ENCODE data around the gene CAMSAP1.

DNA sequence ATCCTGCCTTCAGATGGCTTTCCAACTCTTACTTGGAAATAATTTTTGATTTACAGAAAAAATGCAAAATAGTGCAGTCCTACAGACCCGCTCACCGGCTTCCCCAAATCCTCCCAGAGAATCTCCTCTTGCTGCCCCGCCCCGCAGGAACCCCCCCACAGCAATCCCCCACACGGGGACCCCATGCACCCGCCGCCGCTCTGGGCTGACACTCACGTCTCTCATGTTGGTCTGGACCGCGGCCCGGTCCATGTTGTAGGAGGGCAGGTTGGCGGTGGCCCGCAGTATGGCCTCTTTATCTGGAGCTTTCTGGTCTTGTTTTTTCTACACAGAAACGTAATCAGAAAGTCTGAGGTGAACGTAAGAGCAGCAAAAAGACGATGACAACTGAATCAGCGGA lies 40.2 kb upstream of the CAMSAP1 start:
- TF ChIP-seq POLR2AphosphoS5 (IDR thresholded peaks at IDR 0.05) (no peak), EZH2 (IDR thresholded peaks at IDR 0.05; ENCODE audit: borderline replicate concordance, insufficient read depth, low read length, poor library complexity, severe bottlenecking) (no peak)

Measured in neural cell (in vitro differentiated cells).